Parathyroid adenoma (tissue), 2 donors: ENCODE data around the gene PLA2G2F.

Experiments used
- H2AFZ ChIP-seq: fragments of 300-600 bp; sonication (generic); one replicate; pipeline ENCODE4 v1.7.0; 2017; ENCODE audit warnings: antibody characterized with exemption, mild to moderate bottlenecking
- H3K27ac ChIP-seq: fragments of 300-600 bp; sonication (generic); one replicate; pipeline ENCODE4 v1.7.0; 2017
- H3K27me3 ChIP-seq: fragments of 300-600 bp; sonication (generic); one replicate; pipeline ENCODE4 v1.7.0; 2017; ENCODE audit warnings: low read length; ENCODE audit not compliant: control insufficient read depth, insufficient read depth
- H3K36me3 ChIP-seq: fragments of 300-600 bp; sonication (generic); one replicate; pipeline ENCODE4 v1.7.0; 2017; ENCODE audit warnings: low read length; ENCODE audit not compliant: control insufficient read depth, insufficient read depth
- H3K4me1 ChIP-seq: fragments of 300-600 bp; sonication (generic); one replicate; pipeline ENCODE4 v1.7.0; 2017; ENCODE audit warnings: control low read depth
- H3K4me2 ChIP-seq: fragments of 300-600 bp; sonication (generic); one replicate; pipeline ENCODE4 v1.7.0; 2017; ENCODE audit warnings: low read length
- H3K4me3 ChIP-seq: fragments of 300-600 bp; sonication (generic); one replicate; pipeline ENCODE4 v1.7.0; 2017; ENCODE audit warnings: low read depth, low read length
- H3K79me2 ChIP-seq: fragments of 300-600 bp; sonication (generic); one replicate; pipeline ENCODE4 v1.7.0; 2017; ENCODE audit warnings: control low read depth
- H3K9ac ChIP-seq: fragments of 300-600 bp; sonication (generic); one replicate; pipeline ENCODE4 v1.7.0; 2017; ENCODE audit warnings: mild to moderate bottlenecking
- H3K9me3 ChIP-seq: fragments of 300-600 bp; sonication (generic); one replicate; pipeline ENCODE4 v1.7.0; 2017; ENCODE audit warnings: low read length; ENCODE audit not compliant: control insufficient read depth
- TF ChIP-seq, protein P1 (sequence below): fragments of 300-600 bp; sonication (generic); IDR thresholded peaks from one replicate; pipeline ENCODE4 v1.7.0; 2017; ENCODE audit warnings: antibody characterized with exemption, mild to moderate bottlenecking
- donor health status: primary hyperparathyroidism.

Gene PLA2G2F

DNA sequence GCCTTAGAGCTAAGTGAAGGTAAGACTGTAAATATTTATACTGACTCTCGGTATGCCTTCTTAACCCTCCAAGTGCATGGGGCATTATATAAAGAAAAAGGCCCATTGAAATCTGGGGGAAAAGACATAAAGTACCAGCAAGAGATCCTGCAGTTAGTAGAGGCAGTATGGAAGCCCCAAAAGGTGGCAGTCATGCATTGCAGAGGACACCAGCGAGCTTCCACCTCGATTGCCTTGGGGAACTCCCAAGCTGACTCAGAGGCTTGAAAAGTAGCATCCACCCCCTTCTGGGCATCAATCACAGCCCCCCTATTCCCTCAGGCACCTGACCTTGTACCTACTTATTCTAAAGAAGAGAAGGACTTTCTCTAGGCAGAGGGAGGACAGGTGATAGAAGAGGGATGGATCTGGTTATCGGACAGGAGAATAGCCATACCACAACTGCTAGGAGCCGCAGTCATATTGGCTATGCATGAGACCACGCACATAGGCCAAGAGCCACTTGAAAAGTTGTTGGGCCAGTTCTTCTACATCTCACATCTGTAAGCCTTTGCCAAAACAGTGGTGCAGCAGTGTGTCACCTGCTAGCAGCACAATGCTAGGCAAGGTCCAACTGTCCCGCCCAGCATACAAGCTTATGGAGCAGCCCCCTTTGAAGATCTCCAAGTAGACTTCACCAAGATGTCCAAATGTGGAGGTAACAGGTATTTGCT is 19.4 kb downstream of the PLA2G2F start:
- Histone ChIP-seq H3K9me3 (no peaks in the 10 kb centered on the region), H3K4me2 (no peak overlapping the region), H3K27ac (no peak overlapping the region)

DNA sequence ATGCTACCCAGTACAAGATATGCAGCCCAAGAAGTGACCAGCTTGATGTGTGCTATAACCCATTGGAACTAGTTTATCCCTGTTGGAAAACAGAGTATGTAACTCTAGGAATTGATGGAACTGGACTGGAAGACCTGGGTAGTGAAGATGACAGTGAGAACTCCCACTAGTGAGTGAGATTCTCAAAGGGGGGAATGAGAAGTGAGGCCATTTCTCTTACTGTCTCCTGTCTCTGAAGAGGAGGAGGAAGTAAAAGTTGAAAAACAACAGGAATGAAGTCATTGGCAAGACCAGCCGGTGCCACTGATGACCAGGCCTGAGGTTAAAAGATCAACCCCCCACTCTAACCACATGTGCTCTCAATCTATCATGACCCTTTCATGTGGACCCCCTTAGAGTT is 20.9 kb downstream of the PLA2G2F start:
- H3K9me3 ChIP-seq, result no peaks in the 10 kb centered on the region
- no peaks in the 10 kb centered on the region for H3K36me3 ChIP-seq
- H3K27ac ChIP-seq, result no peak overlapping the region
- no peaks in the 10 kb centered on the region for H3K27me3 ChIP-seq
- TF ChIP-seq, protein P1, sequence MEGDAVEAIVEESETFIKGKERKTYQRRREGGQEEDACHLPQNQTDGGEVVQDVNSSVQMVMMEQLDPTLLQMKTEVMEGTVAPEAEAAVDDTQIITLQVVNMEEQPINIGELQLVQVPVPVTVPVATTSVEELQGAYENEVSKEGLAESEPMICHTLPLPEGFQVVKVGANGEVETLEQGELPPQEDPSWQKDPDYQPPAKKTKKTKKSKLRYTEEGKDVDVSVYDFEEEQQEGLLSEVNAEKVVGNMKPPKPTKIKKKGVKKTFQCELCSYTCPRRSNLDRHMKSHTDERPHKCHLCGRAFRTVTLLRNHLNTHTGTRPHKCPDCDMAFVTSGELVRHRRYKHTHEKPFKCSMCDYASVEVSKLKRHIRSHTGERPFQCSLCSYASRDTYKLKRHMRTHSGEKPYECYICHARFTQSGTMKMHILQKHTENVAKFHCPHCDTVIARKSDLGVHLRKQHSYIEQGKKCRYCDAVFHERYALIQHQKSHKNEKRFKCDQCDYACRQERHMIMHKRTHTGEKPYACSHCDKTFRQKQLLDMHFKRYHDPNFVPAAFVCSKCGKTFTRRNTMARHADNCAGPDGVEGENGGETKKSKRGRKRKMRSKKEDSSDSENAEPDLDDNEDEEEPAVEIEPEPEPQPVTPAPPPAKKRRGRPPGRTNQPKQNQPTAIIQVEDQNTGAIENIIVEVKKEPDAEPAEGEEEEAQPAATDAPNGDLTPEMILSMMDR, result no peak
- no peaks in the 10 kb centered on the region for H3K79me2 ChIP-seq
- H3K4me1 ChIP-seq, result no peaks in the 10 kb centered on the region
- H2AFZ ChIP-seq, result no peak overlapping the region
- no peak overlapping the region for H3K4me2 ChIP-seq
- H3K9ac ChIP-seq, result no peak overlapping the region
- H3K4me3 ChIP-seq, result no peak overlapping the region

More for the DNA sequence above, 19.4 kb downstream of the PLA2G2F start:
- no peaks in the 10 kb centered on the region for H3K4me1 ChIP-seq
- H3K4me3 ChIP-seq, result no peak overlapping the region
- H3K79me2 ChIP-seq, result no peaks in the 10 kb centered on the region
- TF ChIP-seq, protein P1, result no peak
- no peak overlapping the region for H2AFZ ChIP-seq
- H3K27me3 ChIP-seq, result no peaks in the 10 kb centered on the region
- no peak overlapping the region for H3K9ac ChIP-seq
- H3K36me3 ChIP-seq, result no peaks in the 10 kb centered on the region

DNA sequence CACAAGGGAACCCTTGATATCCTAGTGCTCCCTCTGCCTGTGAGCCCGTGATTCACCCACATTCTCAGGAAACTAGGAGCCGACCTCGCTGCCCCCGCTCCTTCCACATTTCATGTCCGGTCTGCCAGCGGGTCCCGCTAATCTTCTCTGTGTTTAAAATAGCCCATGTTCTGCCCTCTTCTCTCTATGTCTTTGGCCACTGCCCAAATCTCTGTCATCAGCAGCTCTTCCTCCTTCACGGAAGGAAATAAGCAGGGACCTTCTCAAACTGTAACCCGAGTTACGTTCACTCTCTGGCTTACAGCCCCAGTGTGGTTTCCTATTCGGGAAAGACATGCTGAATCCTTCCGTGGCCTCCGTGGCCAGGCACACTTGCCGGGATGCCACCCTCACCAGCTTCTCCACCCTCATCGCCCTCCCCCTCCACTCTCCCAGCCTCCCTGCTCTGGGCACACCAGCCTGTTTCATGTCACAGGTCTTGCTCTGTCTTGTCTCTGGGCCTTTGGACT is 25.6 kb downstream of the PLA2G2F start:
- Histone ChIP-seq H3K27ac (no peak overlapping the region), H3K4me1 (no peaks in the 10 kb centered on the region), H3K27me3 (no peaks in the 10 kb centered on the region), H3K4me2 (no peak overlapping the region), H2AFZ (no peak overlapping the region), H3K9me3 (no peaks in the 10 kb centered on the region), H3K9ac (no peak overlapping the region), H3K79me2 (no peaks in the 10 kb centered on the region), H3K36me3 (no peaks in the 10 kb centered on the region), H3K4me3 (no peak overlapping the region)
- TF ChIP-seq, protein P1, result no peak

DNA sequence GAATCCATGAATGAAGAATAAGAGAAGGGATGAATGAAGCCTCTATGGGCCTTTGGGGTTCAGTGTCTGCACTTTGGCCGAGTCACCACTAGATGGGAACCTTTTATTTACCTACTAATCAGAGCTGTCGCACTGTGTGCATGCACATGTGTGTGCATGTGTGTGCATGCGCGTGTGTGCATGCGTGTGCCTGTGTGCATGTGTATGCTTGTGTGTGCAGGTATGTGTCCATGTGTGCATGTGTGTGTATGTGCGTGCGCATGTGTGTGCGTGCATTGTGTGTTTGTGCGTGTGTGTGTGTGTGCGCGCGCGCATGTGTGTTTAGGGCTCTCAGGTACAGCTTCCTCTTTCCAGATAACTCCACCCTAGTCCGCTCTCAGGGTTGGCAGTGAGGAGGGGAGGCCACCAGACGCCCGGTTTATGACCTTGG is 26.4 kb downstream of the PLA2G2F start:
- H2AFZ ChIP-seq, result no peak overlapping the region
- no peak overlapping the region for H3K27ac ChIP-seq
- no peak overlapping the region for H3K4me2 ChIP-seq
- no peak overlapping the region for H3K4me3 ChIP-seq
- no peaks in the 10 kb centered on the region for H3K27me3 ChIP-seq
- H3K36me3 ChIP-seq, result no peaks in the 10 kb centered on the region
- H3K9ac ChIP-seq, result no peak overlapping the region
- H3K79me2 ChIP-seq, result no peaks in the 10 kb centered on the region
- no peaks in the 10 kb centered on the region for H3K9me3 ChIP-seq
- H3K4me1 ChIP-seq, result no peaks in the 10 kb centered on the region
- TF ChIP-seq, protein P1, result peak; percentile 10

DNA sequence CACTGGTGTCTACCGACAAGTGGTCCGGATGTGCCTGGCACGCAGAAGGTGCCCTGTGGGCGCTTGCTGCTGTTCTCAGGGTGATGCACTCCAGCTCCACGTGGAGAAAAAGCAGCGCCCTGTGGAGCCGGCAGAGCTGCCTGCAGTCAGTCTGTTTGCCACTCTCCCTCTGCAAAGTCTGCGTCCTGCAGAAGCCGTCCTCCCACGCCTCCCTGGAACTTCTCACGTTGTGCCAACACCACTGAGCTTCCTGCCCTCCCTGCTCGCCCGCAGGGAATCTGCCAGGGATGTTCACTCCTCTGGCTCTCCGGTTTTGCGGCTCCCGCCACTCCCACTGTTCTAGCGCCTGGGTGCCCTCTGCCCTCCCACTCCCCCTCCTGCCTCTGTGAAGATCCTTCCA is 26.9 kb downstream of the PLA2G2F start:
- Histone ChIP-seq H3K27ac (no peak overlapping the region), H3K27me3 (no peaks in the 10 kb centered on the region), H3K4me2 (no peak overlapping the region), H3K9ac (no peak overlapping the region), H2AFZ (no peak overlapping the region), H3K36me3 (no peaks in the 10 kb centered on the region), H3K9me3 (no peaks in the 10 kb centered on the region), H3K79me2 (no peaks in the 10 kb centered on the region), H3K4me3 (no peak overlapping the region), H3K4me1 (no peaks in the 10 kb centered on the region)
- TF ChIP-seq, protein P1, result no peak
